Adipocyte (in vitro differentiated cells): ENCODE data around the gene PTH1R.

Experiments used
- DNase-seq: peaks from one replicate; pipeline ENCODE4 v3.0.0-alpha.2; 2015; ENCODE audit warnings: low read depth
- H3K27me3 ChIP-seq: replicated peaks from 2 replicates; pipeline ENCODE4 v1.7.0; 2013; ENCODE audit warnings: mild to moderate bottlenecking, low read length, moderate library complexity; ENCODE audit not compliant: control insufficient read depth, insufficient read depth
- H3K36me3 ChIP-seq: 2 replicates; pipeline ENCODE4 v1.7.0; 2013; ENCODE audit warnings: low read length, mild to moderate bottlenecking, moderate library complexity; ENCODE audit not compliant: control insufficient read depth, insufficient read depth, severe bottlenecking
- H3K4me1 ChIP-seq: 2 replicates; pipeline ENCODE4 v1.7.0; 2013; ENCODE audit warnings: mild to moderate bottlenecking, low read length, moderate library complexity; ENCODE audit not compliant: control insufficient read depth, insufficient read depth
- H3K4me3 ChIP-seq: 2 replicates; pipeline ENCODE4 v1.7.0; 2013; ENCODE audit warnings: mild to moderate bottlenecking, low read length, moderate library complexity
- H3K9ac ChIP-seq: 2 replicates; pipeline ENCODE4 v1.7.0; 2013; ENCODE audit warnings: mild to moderate bottlenecking, low read length, moderate library complexity
- H3K9me3 ChIP-seq: 2 replicates; pipeline ENCODE4 v1.7.0; 2013; ENCODE audit warnings: mild to moderate bottlenecking, low read length, moderate library complexity; ENCODE audit not compliant: control insufficient read depth

Gene PTH1R

GRCh38 chr3:46930166-46930944, 52.8 kb downstream of the PTH1R start:
- H3K4me3 ChIP-seq, result no peak overlapping the region
- no peaks in the 10 kb centered on the region for H3K9me3 ChIP-seq
- no peaks in the 10 kb centered on the region for H3K27me3 ChIP-seq
- DNase-seq, result peak; percentile 5
- peaks cover 56% of the 10 kb centered on the region for H3K4me1 ChIP-seq
- peaks cover 26% of the 10 kb centered on the region for H3K36me3 ChIP-seq
- no peak overlapping the region for H3K9ac ChIP-seq

GRCh38 chr3:46930945-46931403, 53.5 kb downstream of the PTH1R start:
- DNase-seq, result peak; percentile 47
- peaks cover 61% of the 10 kb centered on the region for H3K4me1 ChIP-seq

GRCh38 chr3:46931631-46932331, 54.3 kb downstream of the PTH1R start:
- peak overlapping the region; percentile 26 for H3K4me3 ChIP-seq
- peaks cover 11% of the 10 kb centered on the region for H3K36me3 ChIP-seq
- H3K4me1 ChIP-seq, result peaks cover 69% of the 10 kb centered on the region
- peak; percentile 36 for DNase-seq
- H3K9me3 ChIP-seq, result no peaks in the 10 kb centered on the region
- peak overlapping the region; percentile 1 for H3K9ac ChIP-seq
- no peaks in the 10 kb centered on the region for H3K27me3 ChIP-seq

More at GRCh38 chr3:46930945-46931403, 53.5 kb downstream of the PTH1R start:
- no peaks in the 10 kb centered on the region for H3K9me3 ChIP-seq
- H3K4me3 ChIP-seq, result no peak overlapping the region
- H3K36me3 ChIP-seq, result peaks cover 19% of the 10 kb centered on the region
- no peaks in the 10 kb centered on the region for H3K27me3 ChIP-seq
- peak overlapping the region; percentile 1 for H3K9ac ChIP-seq

- peaks cover 74% of the 10 kb centered on the region for H3K4me1 ChIP-seq
- H3K36me3 ChIP-seq, result peaks cover 11% of the 10 kb centered on the region
- DNase-seq, result no peak
- H3K9ac ChIP-seq, result peak overlapping the region; percentile 1
- H3K27me3 ChIP-seq, result no peaks in the 10 kb centered on the region
- H3K4me3 ChIP-seq, result no peak overlapping the region
- H3K9me3 ChIP-seq, result no peaks in the 10 kb centered on the region
Measured at GRCh38 chr3:46932455-46933225, 55.1 kb downstream of the PTH1R start.

GRCh38 chr3:46933261-46933660, 55.7 kb downstream of the PTH1R start:
- H3K4me1 ChIP-seq, result peaks cover 74% of the 10 kb centered on the region
- peaks cover 13% of the 10 kb centered on the region for H3K36me3 ChIP-seq

GRCh38 chr3:46934072-46934471, 56.6 kb downstream of the PTH1R start:
- peaks cover 14% of the 10 kb centered on the region for H3K36me3 ChIP-seq
- H3K9ac ChIP-seq, result peak overlapping the region; percentile 15
- H3K9me3 ChIP-seq, result no peaks in the 10 kb centered on the region
- H3K4me3 ChIP-seq, result peak overlapping the region; percentile 17
- H3K4me1 ChIP-seq, result peaks cover 74% of the 10 kb centered on the region
- DNase-seq, result peak; percentile 3
- no peaks in the 10 kb centered on the region for H3K27me3 ChIP-seq

More at GRCh38 chr3:46933261-46933660, 55.7 kb downstream of the PTH1R start:
- Histone ChIP-seq H3K9ac (no peak overlapping the region), H3K4me3 (no peak overlapping the region), H3K27me3 (no peaks in the 10 kb centered on the region), H3K9me3 (no peaks in the 10 kb centered on the region)
- no peak for DNase-seq

- peak; percentile 25 for DNase-seq
- H3K4me1 ChIP-seq, result peaks cover 74% of the 10 kb centered on the region
- H3K9ac ChIP-seq, result peak overlapping the region; percentile 42
- H3K4me3 ChIP-seq, result peak overlapping the region; percentile 44
- no peaks in the 10 kb centered on the region for H3K27me3 ChIP-seq
- H3K36me3 ChIP-seq, result peaks cover 20% of the 10 kb centered on the region
- H3K9me3 ChIP-seq, result no peaks in the 10 kb centered on the region
Measured at GRCh38 chr3:46934498-46935167, 57.1 kb downstream of the PTH1R start.

GRCh38 chr3:46935168-46935858, 57.8 kb downstream of the PTH1R start:
- H3K36me3 ChIP-seq, result peaks cover 27% of the 10 kb centered on the region
- H3K27me3 ChIP-seq, result no peaks in the 10 kb centered on the region
- peak overlapping the region; percentile 44 for H3K4me3 ChIP-seq
- H3K9me3 ChIP-seq, result no peaks in the 10 kb centered on the region
- H3K9ac ChIP-seq, result peak overlapping the region; percentile 42
- peaks cover 69% of the 10 kb centered on the region for H3K4me1 ChIP-seq
- DNase-seq, result peak; percentile 97

- DNase-seq, result no peak
- H3K4me3 ChIP-seq, result peak overlapping the region; percentile 10
- H3K27me3 ChIP-seq, result no peaks in the 10 kb centered on the region
- H3K9me3 ChIP-seq, result no peaks in the 10 kb centered on the region
- peaks cover 34% of the 10 kb centered on the region for H3K36me3 ChIP-seq
- peaks cover 62% of the 10 kb centered on the region for H3K4me1 ChIP-seq
- H3K9ac ChIP-seq, result peak overlapping the region; percentile 24
Measured at GRCh38 chr3:46935989-46936558, 58.6 kb downstream of the PTH1R start.

GRCh38 chr3:46936733-46937250, 59.3 kb downstream of the PTH1R start:
- H3K9ac ChIP-seq, result no peak overlapping the region
- H3K36me3 ChIP-seq, result peaks cover 37% of the 10 kb centered on the region
- no peaks in the 10 kb centered on the region for H3K9me3 ChIP-seq
- H3K4me1 ChIP-seq, result peaks cover 54% of the 10 kb centered on the region
- no peak overlapping the region for H3K4me3 ChIP-seq
- DNase-seq, result no peak
- H3K27me3 ChIP-seq, result no peaks in the 10 kb centered on the region
